Ecto neural progenitor cell (in vitro differentiated cells): ENCODE results near the gene WDR93.

ENCODE experiments used
- DNase-seq: peaks from one replicate; pipeline ENCODE4 v3.0.0-alpha.2; 2018; ENCODE audit warnings: low spot score

Gene WDR93

DNA sequence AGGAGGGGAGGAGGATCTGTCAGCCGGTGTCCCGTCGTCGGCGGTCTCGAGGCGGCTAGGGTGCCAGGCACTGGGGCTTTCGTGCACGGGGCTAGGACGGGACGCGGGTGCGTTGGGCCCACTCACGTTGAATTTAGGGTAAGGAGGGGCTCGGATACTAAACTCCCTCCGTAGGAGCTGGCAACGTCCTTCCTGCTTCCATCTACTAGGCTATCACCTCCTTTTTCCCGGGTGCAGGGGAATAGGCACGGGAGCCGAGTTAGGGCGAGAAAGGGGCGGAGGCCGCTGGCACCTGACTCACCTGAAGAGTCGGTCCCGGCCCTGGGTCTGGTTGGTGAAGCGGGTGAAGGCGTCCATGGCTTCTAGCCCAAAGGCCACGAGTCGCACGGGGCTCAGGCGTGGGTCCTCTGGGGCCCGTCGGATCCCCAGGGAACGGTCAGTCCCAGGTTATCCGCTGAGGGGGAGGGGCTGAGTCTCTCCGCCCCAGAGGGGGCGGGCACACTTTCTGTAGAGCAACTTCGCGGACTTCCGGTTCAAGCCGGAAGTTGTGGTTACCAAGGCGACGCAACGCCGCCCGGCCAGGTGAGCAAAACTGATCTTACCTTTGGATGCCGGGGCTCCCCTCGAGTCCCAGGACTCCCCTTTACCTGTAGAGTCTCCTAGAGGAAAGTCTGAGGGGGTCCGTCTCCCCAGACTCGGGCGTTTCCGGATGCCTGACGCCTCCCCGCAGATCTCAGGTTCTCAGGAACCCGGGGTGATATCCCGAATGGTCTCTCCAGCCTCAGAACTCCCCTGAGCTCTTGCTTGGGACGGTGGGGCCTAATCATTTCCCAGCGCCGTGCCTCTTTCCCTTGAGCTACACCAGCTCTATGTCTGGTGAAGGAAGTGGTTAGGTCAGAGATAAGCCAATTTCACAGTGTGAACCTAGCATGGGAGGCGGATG, at the start of gene WDR93, which contains the start of gene PEX11A:
WDR93 (plus strand) TSS at position 536 of the 943 bp plus-strand sequence. CDS start 10,936 bp downstream, outside the sequence.
PEX11A (minus strand) TSS at position 479 of the 943 bp plus-strand sequence; CDS start at position 357, 122 bp downstream.
- peak; percentile 87 for DNase-seq

DNA sequence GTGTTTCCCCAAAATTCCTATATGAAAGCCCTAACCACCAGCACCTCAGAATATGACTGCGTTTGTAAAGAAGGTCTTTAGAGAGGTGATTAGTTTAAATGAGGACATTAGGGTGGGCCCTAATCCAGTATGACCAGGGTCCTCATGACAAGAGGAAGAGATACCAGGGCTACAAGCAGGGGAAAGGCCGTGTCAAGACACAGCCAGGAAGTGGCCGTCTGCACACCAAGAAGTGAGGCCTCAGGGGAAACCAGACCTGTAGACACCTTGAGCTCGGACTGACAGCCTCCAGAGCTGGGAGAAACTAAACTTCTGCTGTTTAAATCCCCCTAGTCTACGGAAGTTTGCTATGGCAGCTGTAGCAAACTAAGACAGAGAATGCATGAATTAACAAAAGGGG, 49.6 kb upstream of the WDR93 start:
- no peak for DNase-seq

DNA sequence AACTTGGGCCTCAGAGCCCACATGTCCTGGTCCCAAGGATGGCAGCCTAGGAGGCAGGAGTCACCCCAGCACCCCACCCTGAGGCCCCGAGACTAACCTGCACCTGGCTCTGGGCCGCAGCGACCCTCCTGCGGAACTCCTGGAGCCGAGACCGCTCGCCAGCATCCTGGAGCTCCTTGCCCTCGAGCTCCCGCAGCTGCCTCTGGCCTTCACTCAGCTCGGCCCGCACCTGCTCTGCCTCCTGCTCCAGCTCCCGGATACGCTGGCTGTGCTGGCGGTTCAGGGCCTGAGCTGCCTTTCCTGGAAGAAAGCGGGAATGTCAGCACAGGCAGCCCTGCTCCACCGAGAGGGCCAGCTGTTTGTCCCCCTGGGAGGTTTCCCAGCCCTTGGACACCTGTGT, 48.5 kb upstream of the WDR93 start:
- no peak for DNase-seq

DNA sequence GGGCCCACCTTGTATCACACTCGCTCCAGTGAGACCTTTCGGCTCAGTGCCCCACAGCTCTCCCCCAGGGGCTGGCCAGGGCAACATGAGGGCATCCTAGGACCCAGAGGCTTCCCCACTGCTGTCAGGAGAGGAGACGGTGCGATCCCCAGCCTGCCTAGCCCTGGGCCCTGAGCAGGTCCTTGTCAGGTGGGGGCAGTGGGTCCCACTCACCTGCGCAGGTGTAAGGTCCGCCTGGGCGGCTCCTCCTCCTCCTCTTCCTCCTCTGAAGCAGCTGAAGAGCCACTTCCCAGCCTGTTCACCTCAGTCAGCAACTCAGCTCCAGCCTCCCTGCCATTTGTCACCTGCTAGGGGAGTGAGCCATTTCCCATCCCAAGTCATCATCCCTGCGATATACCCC, 44.9 kb upstream of the WDR93 start:
- DNase-seq, result no peak

DNA sequence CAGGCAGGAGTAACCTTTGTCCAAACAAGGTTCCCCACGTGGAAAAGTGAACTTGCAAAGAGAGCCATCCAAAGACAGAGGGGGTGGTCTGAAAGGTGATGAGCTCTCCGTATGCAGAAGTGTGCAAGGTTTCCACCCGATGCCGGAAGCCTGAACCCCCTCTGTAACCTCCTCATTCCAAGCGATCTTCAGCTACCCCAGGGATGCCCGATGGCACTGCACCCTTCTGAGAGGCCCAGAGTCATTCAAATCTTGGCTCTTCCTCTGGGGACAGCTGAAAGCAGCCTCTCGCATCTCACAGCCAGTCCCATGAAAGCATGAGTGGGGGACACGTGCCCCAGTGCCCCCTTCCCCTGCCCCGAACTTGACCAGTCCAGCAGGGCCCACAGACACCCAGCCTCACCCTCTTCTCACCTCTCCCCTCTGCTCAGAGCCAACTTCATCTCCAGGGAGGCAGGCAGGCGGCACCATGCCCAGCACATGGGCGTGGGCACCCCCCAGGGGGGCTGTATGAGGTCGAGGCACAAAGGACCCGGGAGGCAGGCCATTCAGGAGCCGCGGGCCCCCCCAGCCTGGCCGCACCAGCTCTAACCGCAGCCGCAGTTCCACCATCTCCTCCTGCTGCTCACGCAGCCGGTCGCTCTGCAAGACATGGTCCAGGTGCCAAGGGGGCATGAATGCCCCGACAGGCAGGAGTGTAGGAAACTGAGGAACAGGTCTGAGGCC, 44.0 kb upstream of the WDR93 start:
- no peak for DNase-seq

DNA sequence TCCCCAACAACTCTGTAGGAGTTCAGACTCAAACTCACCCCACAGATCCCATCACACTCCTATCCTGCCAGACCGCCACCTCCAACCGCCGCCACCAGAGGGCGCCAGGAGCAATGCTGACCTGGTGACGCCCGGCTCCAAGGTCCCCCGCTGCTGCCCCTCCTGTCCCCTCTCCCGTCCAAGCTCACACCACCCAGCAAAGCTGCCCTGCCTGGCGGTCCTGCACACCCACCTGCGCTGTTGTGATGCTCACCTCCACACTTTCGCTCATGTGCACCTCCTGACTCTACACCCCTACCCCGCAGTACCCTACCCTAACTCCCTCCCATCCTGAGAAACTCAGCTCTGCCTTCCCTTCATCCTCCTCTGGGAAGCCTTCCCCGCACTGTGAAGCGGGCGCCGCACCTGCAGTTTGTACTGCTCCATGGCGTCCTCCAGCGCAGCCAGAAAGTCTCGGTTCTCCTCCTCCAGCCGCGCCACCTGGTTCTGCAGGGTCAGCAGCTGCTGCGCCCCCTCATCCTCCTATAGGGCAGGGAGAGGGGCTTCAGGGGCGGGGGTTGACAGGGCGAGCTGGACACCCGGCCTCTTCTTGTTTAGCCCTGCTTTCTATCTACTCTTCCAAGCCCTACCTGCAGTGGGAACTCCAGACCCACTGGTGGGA, 43.3 kb upstream of the WDR93 start:
- peak; percentile 90 for DNase-seq

DNA sequence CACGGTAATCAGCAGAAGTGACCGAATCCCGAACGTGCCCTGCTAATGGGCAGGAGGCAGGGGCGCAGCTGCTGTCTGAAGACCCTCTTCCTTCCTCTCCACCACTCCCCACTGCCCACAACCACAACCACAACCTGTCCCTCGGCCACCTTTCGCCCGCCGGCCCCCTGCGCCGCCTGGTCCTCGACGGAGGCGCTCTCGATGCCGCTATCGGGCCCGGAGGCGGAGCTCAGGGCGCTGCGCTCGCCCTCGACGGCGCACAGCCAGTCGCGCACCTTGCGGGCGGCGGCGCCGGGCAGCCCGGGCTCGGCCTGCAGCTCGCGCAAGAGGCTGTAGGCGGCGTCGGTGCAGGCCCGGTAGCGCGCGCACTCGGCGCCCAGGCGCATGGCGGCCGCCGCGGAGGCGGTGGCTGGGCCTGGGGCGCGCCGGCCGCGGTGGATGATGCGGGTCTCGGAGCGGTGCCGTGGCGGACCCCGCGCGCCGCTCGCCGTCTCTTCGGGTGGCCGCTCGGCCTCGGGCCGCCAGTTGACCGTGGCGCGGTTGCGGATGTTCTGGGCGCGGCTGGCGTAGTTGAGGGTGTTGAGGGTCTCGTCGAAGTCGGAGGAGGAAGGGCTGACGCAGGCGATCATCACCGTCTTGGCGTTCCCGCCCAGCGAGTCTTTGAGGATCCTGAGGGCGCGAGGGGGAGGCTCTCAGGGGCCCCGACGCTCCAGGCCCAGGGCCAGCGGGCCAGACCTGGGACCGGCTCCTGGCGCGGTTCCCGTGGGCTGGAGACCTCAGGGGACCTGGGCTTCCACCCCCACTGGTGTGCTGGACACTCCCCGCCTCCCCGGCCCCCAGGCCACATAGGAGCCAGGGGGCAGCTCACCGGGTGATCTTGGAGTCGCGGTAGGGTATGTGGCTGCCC, 42.3 kb upstream of the WDR93 start:
- no peak for DNase-seq

DNA sequence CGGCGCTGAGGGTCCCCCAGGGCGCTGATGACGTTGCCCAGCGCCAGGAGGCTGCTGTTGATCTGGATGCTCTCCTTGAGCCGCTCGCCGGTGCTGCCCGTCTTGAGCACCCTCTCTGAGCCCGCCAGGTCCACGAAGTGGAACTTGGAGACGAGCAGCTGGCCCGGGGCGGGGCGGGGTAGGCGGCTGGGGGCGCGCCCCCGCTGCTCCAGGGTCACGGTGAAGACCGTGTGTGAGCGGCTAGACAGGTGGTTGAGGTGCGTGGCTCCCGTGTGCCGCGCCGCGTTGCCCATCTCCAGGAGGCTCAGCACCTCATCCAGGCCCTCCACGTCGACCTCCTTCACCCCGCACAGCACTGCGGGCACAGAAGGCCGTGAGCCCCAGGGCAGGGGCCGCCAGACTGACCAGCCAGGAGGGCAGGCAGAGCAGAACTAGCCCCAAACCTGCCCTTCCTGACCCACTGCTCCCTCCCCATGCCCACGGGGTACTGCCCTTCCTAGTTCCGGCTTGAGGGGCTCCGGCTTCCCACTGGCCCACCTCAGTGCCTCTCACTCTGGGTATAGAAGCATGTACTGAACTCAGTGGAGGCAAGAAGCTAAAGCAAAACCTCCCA, 41.5 kb upstream of the WDR93 start:
- no peak for DNase-seq

DNA sequence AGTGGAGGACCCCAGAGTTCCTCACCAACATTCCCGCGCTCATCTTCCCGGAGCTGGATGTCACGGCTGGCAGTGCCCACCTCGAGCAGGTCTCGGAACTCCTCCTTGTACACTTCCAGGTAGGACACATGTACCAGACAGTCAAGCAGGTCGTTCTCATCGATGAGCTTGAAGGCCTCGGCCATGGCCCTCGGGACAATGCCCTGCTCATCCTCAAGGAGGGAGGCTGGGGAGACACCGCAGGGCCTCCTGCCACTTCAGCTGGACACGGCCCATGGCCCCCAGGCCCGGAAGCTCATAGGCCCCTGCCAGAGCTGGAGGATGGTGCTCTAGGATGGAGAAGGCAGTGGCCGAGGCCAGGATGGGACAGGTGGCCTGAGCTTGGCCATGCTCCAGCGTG, 40.9 kb upstream of the WDR93 start:
- DNase-seq, result no peak

DNA sequence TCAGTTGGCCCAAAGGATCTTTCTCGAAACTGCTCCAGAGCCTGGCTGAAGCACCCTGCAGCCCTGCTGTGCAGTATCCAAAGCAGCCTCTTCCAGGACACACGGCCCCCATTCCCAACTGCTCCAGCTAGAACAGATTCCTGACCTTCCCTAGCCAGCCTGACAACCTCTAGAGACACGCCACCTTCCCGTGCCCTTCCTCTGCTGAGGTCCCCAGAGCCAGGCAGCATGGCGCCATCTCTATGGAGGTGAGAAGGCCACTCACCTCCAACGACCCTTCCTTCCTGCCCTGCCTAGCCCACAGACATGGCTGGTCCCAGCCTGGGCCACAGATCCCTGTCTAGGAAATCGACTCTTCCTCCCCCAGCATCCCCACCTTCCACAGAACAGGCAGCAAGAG, 38.5 kb upstream of the WDR93 start:
- no peak for DNase-seq

DNA sequence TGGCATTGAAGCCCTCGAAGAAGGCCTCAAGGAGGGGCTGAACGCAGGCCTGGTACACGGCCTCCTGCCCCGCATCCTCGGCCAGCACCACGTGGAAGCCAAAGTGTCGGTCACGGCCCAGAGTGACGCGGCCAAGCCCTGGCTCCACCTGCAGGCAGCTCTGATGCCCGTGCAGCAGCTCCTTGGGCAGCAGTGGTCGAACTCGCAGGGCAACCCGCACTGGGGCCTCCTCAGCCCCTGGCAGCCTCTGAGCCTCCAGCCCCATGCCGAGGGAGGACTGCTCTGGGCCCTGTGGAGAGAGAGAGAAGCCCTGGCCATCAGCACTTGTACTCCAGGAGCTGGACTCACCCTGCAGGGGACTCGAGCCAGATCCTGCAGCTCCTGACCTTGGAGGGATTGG, 37.9 kb upstream of the WDR93 start:
- DNase-seq, result no peak

DNA sequence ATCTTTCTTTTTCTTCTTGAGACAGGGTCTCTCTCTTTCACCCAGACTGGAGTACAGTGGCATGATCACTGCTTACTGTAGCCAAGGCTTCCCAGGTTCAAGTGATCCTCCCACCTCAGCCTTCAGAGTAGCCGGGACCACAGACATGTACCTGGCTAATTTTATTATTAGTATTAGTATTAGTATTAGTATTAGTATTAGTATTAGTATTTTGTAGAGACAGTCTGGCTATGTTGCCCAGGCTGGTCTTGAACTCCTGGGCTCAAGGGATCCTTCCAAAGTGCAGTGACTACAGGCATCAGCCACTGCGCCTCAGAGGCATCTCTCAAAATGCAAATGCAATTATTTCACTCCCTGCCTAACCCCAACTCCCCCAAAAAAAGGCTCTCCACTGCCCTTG, 37.0 kb upstream of the WDR93 start:
- DNase-seq, result no peak

DNA sequence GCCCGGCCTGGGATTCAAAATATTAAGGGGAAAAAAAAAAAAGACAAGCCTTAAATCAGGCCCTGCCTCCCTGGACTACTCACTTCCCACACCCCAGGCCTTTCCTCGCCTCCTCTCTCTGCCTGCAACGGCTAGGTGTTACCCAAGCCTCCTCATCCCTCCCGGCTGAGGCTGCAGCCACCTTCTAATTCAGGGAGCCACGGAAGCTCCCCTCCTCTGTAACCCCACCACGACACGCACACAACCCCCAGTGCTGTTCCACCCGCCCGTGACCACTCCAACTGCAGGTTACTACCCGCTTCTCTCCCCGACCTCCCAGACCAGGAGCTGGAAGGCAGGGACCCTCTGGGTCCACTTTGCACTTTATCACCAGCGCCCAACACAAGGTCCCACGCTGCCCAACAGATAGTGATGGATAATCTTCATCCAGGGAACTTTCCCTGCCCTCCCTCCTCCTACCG, 36.3 kb upstream of the WDR93 start:
- no peak for DNase-seq

DNA sequence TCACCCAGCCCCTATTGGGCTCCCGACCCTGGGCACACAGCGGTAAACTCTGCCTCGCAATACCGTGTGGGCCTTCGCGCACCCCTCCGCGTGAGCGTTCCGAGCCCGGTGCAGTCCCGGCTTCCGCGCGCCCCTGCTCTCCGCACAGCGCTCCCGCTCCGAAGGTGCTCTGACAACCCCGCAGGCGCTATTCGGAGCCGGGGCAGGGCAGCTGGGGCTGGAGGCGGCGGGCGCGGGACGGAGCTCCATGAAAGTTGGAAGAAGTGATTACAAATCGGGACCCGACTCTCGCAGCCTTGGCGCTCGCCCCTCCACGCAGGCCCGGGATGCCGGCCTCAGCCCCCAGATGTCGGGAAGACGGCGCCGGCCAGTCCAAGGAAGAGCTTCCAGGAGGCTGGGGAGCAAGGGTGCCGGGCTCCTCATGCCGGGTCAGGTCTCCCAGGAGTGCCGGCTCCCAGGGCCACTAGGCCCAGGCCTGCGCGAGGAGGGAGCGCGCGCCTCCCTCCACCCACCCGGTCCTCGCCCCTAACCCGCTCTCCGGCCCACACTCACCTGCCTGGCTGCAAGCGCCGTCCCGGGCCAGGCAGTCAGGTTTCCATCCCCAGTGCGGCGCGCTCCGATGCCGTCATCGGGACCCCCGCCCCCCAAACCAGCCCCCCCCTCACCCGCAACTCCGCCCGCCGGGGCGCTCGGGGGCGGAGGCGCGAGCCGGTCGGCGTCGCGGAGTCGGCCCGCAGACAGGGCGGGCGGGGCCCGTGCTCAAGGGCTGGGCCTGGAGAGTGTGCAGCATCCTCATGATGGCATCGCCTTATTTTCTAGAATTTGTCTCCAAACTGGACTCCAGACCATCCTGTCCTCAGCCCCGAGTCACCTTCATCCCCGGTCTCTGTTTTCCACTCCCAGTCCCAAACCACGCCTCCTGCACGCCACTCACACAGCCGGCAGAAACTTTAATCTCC, 35.5 kb upstream of the WDR93 start, which contains the start of gene KIF7:
KIF7 (minus strand) TSS at position 621 of the 959 bp plus-strand sequence. CDS start 2,537 bp downstream, outside the sequence.
- DNase-seq, result peak; percentile 90

DNA sequence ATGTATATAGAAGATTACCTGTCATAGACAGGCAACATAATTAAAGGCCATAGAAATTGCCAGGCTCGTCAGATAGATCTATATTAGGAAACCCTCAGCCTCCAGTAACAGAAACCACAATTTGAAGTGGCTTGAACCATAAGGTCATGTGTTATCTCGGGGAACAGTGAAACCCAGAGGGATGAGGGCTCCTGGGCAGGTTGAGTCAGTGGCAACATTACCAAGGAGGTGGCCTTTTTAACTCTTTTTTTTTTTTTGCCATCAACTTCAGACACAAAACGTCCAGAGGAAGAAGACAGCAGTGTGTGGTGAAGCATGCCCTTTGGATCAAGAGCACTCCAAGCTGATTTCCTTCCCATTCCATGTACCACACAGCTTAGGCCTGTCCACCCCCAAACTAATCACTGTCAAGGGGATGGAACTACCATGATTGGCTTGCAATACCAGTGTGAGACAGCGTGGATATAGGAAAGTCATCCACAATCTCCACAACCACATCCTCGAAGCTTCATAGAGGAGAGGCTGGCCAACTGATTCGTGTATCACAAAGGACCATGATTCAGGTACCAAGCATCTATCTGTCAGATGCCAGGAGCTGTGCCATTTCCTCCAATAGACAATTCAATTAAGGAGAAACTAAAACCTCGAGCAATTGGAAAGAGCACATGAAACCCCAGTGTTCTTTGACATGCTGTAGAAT, 34.3 kb upstream of the WDR93 start:
- DNase-seq, result no peak

DNA sequence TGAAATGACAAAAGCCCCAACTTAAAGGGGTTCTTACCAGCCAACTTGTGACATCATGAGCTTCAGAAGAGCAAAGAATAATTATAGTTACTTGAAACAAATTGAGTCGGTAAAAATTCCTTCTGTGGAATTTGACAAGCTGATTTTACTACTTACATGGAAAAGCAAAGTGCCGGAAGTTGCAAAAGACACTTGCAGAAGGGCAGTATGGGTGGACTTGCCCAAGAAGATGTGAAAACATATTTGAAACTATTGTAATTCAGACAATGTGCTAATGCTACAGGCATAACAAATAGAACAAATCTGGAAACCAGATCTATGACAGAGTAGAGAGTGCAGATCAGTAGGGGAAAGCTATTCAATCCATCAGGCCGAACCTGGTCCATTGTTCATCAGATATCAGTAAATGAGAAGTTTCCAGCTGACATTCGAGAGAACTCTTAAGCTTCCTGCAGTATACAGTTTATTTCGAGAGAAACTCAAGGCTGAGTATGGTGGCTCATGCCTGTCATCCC, 32.9 kb upstream of the WDR93 start:
- DNase-seq, result no peak

DNA sequence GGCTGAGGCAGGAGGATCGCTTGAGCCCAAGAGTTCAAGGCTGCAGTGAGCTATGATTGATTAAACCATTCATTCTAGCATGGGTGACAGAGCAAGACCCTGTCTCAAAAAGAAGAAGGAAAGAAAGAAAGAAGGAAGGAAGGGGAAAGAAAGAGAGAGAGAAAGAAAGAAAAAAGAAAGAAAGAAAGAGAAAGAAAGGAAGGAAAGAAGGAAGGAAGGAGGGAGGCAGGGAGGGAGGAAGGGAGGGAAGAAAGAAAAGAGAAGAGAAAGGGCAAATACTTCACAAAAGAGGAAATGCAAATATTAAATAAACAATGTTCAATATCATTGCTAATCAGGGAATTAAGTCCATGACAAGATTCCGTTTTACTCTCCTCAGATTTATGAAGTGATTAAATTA, 31.3 kb upstream of the WDR93 start:
- DNase-seq, result no peak

DNA sequence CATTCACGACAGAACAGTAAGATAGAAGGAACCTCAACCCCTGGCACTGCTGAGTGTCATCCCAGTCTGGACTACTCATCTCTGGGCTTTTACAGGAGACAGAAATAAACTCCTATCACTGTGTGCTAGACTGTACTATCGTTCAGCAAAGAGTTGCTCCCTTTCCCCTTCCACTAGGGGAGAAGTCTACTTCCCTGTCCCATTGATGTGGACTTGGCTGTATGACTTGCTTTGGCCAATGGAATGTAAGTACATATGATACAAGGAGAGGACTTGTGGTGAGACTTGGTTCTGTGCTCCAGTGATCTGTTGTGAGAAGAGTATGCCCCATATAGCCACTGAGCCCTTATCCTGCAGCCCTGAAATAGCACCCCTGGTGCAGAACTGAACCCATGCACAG, 30.1 kb upstream of the WDR93 start:
- no peak for DNase-seq
